ENCODE results near the gene CYB5R2.

GRCh38 chr11:7622721-7623120, 50.6 kb downstream of the CYB5R2 start:
- TF ChIP-seq CTCF (IDR thresholded peaks at IDR 0.05): no peak
- no peak for TF ChIP-seq POLR2A (IDR thresholded peaks at IDR 0.05)
